Activated CD4-positive, alpha-beta memory T cell treated with anti-CD3 and anti-CD28 coated beads, Interleukin-2, amount 10 ng/mL, durations not matched to agents 7 days and 5 days (primary cell): ENCODE data around the gene TEC. TPM values are rescaled to one million over a fixed set of nuclear protein-coding genes. Genes with fewer than 3 reads are reported as not detected.

Experiments used
- CTCF ChIA-PET: fragments of 350-600 bp; sonication (Branson Sonifier 250); formaldehyde crosslinking; loops from one replicate; lab custom pipeline; 2021; ENCODE audit warnings: antibody characterized with exemption, inconsistent platforms; lab: Charles Lee
- POLR2A ChIA-PET: fragments of 350-600 bp; sonication (Branson Sonifier 250); formaldehyde crosslinking; loops from one replicate; lab custom pipeline; 2021; ENCODE audit warnings: antibody characterized with exemption; lab: Charles Lee
- DNase-seq: peaks from one replicate; pipeline ENCODE4 v3.0.0-alpha.2; 2020
- H3K27ac Mint-ChIP-seq: one replicate; pipeline ENCODE4 v1.8.0; 2021; ENCODE audit warnings: mild to moderate bottlenecking, mixed read lengths
- H3K27me3 Mint-ChIP-seq: one replicate; pipeline ENCODE4 v1.8.0; 2021; ENCODE audit warnings: mixed read lengths
- H3K36me3 Mint-ChIP-seq: one replicate; pipeline ENCODE4 v1.8.0; 2021; ENCODE audit warnings: low read depth, mixed read lengths
- H3K4me1 Mint-ChIP-seq: one replicate; pipeline ENCODE4 v1.8.0; 2021; ENCODE audit warnings: mixed read lengths
- H3K4me3 Mint-ChIP-seq: one replicate; pipeline ENCODE4 v1.8.0; 2021; ENCODE audit warnings: mild to moderate bottlenecking, mixed read lengths
- H3K9me3 Mint-ChIP-seq: one replicate; pipeline ENCODE4 v1.8.0; 2021; ENCODE audit warnings: mixed read lengths
- total RNA-seq, 2 experiments: library from RNA; stranded (reverse); gene quantifications; one replicate each; pipeline ENCODE4 v1.2.3, GENCODE V29; 2021

TEC gene
- total RNA-seq, 2 experiments from 2014 or later, result 0.60 to 0.80 TPM

DNA sequence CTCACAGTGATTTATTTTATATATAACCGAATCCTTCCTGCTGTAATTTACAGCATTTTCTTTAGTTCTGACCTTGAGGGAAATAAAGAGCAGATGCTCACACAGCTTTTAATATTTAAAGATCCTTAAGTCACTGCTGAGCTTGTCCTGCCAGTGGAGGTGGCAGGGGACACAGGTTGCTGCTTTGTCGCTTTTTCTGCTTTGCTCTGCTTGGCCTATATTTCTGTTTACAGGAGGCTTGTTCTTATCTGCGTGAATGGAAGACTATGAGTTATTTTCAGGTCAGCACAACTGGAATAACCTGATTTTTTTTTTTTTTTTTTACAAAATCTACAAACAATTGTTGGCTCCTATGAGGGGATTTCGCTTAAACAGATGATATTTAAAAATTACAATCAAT lies 137.9 kb downstream of the TEC start:
- CTCF ChIA-PET, result interaction anchor here (0.7 to 8.7 kb wide), 5 partner anchors 8 to 206 kb away, joined by 3 to 114 read pairs (median 4); no protein-coding TSS in a partner anchor
- DNase-seq, result no peak
- Mint-ChIP-seq H3K27me3 (no peaks in the 10 kb centered on the region), H3K9me3 (no peaks in the 10 kb centered on the region), H3K36me3 (peaks cover 24% of the 10 kb centered on the region), H3K4me1 (peaks cover 81% of the 10 kb centered on the region), H3K4me3 (peak overlapping the region; percentile 72), H3K27ac (peak overlapping the region; percentile 75)
- POLR2A ChIA-PET, result interaction anchor here (0.7 to 1.6 kb wide), 3 partner anchors 7 to 28 kb away, joined by 4 to 5 read pairs (median 5); no protein-coding TSS in a partner anchor

DNA sequence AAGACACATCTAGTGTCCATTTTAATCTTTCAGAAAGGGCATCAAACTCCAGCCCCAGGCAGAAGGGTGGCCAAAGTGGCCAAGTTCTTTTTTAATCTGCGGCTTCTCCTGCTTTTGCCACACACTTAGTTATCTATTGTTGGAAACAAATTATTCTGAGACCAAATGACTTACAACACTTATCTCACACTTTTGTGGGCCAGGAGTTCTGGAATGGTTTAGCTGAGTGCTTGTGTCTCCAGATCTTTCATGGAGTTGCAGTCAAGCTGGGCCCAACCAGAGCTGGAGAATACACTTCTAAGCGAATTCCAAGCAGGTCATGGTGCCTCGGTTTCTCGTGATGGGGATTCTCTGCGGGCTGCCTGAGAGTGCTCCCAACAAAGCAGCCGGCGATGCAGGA lies 139.5 kb downstream of the TEC start:
- no peak for DNase-seq

DNA sequence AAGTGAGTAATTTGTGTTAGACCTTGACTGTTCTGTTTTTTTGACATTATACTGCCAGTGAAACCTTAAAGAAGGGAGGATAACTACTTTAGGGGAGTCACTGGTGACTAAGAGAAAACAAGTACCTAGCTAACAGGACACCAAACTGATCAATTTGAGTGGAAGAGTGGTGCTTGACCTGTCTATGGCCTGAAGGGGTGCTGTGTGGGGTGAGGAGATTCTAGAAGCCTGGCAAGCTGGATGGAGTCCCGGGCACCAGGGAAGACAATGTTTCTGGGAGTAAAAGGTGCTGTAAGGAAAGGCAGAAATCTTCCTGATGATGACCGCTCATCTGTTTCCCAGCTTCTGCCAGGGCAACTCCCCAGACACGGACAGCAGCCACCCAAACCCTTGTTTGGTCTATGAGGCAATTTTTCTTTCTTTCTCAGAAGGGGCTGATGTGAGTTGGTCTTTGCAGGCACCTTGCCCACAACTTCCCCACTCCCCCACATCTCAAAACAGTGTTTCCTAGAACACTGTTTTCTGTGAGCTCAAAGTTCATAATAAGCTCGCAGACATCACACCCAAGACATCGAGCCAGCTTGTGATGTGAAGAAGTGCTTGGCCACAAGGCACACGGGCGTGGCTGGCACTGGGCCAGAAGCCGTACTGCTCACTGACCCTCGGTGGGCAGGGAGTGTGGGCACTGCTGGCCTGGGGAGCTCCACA lies 140.2 kb downstream of the TEC start:
- Mint-ChIP-seq H3K36me3 (peaks cover 27% of the 10 kb centered on the region), H3K9me3 (no peaks in the 10 kb centered on the region), H3K27me3 (no peaks in the 10 kb centered on the region), H3K4me3 (peak overlapping the region; percentile 61), H3K27ac (peak overlapping the region; percentile 91), H3K4me1 (peaks cover 81% of the 10 kb centered on the region)
- CTCF ChIA-PET, result interaction anchor here (0.8 to 8.7 kb wide), 5 partner anchors 11 to 82 kb away, joined by 3 to 114 read pairs (median 5); no protein-coding TSS in a partner anchor
- DNase-seq, result peak; percentile 43
- POLR2A ChIA-PET, result interaction anchor here (0.7 to 4.7 kb wide), 4 partner anchors 9 to 211 kb away, joined by 3 to 77 read pairs (median 3); no protein-coding TSS in a partner anchor

More for the DNA sequence above, 139.5 kb downstream of the TEC start:
- H3K4me3 Mint-ChIP-seq, result peak overlapping the region; percentile 61
- ChIA-PET POLR2A (interaction anchor here (1.4 to 4.7 kb wide), 2 partner anchors 8 to 26 kb away, joined by 3 to 77 read pairs; no protein-coding TSS in a partner anchor), CTCF (interaction anchor here (0.8 to 8.7 kb wide), 5 partner anchors 10 to 83 kb away, joined by 3 to 114 read pairs (median 5); no protein-coding TSS in a partner anchor)
- H3K27me3 Mint-ChIP-seq, result no peaks in the 10 kb centered on the region
- H3K9me3 Mint-ChIP-seq, result no peaks in the 10 kb centered on the region
- H3K27ac Mint-ChIP-seq, result peak overlapping the region; percentile 91
- peaks cover 27% of the 10 kb centered on the region for H3K36me3 Mint-ChIP-seq
- peaks cover 83% of the 10 kb centered on the region for H3K4me1 Mint-ChIP-seq

DNA sequence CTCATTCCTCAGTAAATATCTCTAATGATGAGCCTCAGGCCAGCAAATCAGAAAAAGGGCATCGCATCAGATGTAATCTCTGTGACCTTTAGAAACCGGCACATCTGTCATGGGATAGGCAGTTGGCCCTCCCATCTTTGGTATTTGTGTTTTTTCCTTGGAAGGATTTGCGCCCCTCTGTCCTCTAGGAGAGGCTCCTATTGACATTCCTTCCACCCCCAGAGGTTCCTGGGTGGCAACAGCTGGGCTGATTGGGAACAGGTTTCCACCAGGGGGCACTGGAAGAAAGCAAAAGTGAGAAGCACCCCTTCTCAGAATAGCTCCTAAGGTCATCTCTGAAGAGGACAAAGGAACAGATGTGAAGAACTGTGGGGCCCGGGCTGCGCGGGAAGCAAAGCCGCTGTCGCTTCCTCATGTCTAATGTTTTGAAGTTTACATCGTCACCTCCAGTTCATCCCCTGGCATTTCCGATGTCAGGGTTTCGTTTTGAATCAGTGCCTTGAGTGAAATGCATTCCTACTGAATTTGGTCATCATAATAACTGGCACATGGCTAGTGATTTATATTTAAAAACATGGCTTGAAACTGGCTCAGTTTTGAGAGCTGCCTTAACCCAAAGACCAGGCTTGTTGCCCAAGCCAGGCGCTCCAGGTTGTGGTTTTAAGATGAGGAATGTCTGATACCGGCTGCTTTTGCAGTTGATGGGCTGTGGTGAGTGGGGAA lies 141.8 kb downstream of the TEC start:
- H3K36me3 Mint-ChIP-seq, result peaks cover 32% of the 10 kb centered on the region
- H3K27ac Mint-ChIP-seq, result peak overlapping the region; percentile 78
- H3K4me3 Mint-ChIP-seq, result peak overlapping the region; percentile 50
- ChIA-PET POLR2A (interaction anchor here (1.0 to 4.7 kb wide), 4 partner anchors 10 to 24 kb away, joined by 3 to 77 read pairs (median 3); no protein-coding TSS in a partner anchor), CTCF (interaction anchor here (0.7 to 8.7 kb wide), 10 partner anchors 9 to 779 kb away, joined by 3 to 114 read pairs (median 4); partner anchors contain the start of gene OCIAD2)
- H3K4me1 Mint-ChIP-seq, result peaks cover 76% of the 10 kb centered on the region
- H3K9me3 Mint-ChIP-seq, result no peaks in the 10 kb centered on the region
- H3K27me3 Mint-ChIP-seq, result no peaks in the 10 kb centered on the region
- peak; percentile 83 for DNase-seq

GRCh38 chr4:48127231-48127630 lies 142.4 kb downstream of the TEC start:
- H3K4me1 Mint-ChIP-seq, result peaks cover 73% of the 10 kb centered on the region
- no peaks in the 10 kb centered on the region for H3K27me3 Mint-ChIP-seq
- CTCF ChIA-PET, result interaction anchor here (1.1 to 8.7 kb wide), 6 partner anchors 9 to 86 kb away, joined by 4 to 114 read pairs (median 4); no protein-coding TSS in a partner anchor
- peak overlapping the region; percentile 78 for H3K27ac Mint-ChIP-seq
- peak overlapping the region; percentile 50 for H3K4me3 Mint-ChIP-seq
- POLR2A ChIA-PET, result interaction anchor here (1.3 to 4.7 kb wide), 3 partner anchors 11 to 23 kb away, joined by 3 to 77 read pairs (median 3); no protein-coding TSS in a partner anchor
- no peak for DNase-seq
- H3K36me3 Mint-ChIP-seq, result peaks cover 32% of the 10 kb centered on the region
- H3K9me3 Mint-ChIP-seq, result no peaks in the 10 kb centered on the region

- DNase-seq, result no peak
- H3K27ac Mint-ChIP-seq, result no peak overlapping the region
- H3K27me3 Mint-ChIP-seq, result no peaks in the 10 kb centered on the region
- H3K9me3 Mint-ChIP-seq, result no peaks in the 10 kb centered on the region
- ChIA-PET POLR2A (interaction anchor here (4.7 kb wide), 1 partner anchor 11 kb away, joined by 77 read pairs; no protein-coding TSS in a partner anchor), CTCF (interaction anchor here (8.7 kb wide), 1 partner anchor 14 kb away, joined by 114 read pairs; no protein-coding TSS in a partner anchor)
- peaks cover 69% of the 10 kb centered on the region for H3K4me1 Mint-ChIP-seq
- peaks cover 28% of the 10 kb centered on the region for H3K36me3 Mint-ChIP-seq
- no peak overlapping the region for H3K4me3 Mint-ChIP-seq
Measured at GRCh38 chr4:48126621-48127020, 143.0 kb downstream of the TEC start.

- Mint-ChIP-seq H3K36me3 (peaks cover 24% of the 10 kb centered on the region), H3K4me1 (peaks cover 51% of the 10 kb centered on the region), H3K27ac (no peak overlapping the region), H3K27me3 (no peaks in the 10 kb centered on the region), H3K4me3 (no peak overlapping the region), H3K9me3 (no peaks in the 10 kb centered on the region)
- ChIA-PET POLR2A (interaction anchor here (1.2 kb wide), 1 partner anchor 14 kb away, joined by 7 read pairs; no protein-coding TSS in a partner anchor), CTCF (interaction anchor here (1.2 to 8.7 kb wide), 3 partner anchors 15 to 78 kb away, joined by 3 to 114 read pairs (median 5); no protein-coding TSS in a partner anchor)
- no peak for DNase-seq
Measured at GRCh38 chr4:48124870-48125269, 144.8 kb downstream of the TEC start.

- CTCF ChIA-PET, result interaction anchor here (1.7 kb wide), 1 partner anchor 23 kb away, joined by 4 read pairs; no protein-coding TSS in a partner anchor
- H3K4me1 Mint-ChIP-seq, result peaks cover 48% of the 10 kb centered on the region
- H3K4me3 Mint-ChIP-seq, result no peak overlapping the region
- no peaks in the 10 kb centered on the region for H3K27me3 Mint-ChIP-seq
- H3K9me3 Mint-ChIP-seq, result no peaks in the 10 kb centered on the region
- H3K27ac Mint-ChIP-seq, result no peak overlapping the region
- POLR2A ChIA-PET, result no interaction called here
- no peak for DNase-seq
- H3K36me3 Mint-ChIP-seq, result peaks cover 21% of the 10 kb centered on the region
Measured at GRCh38 chr4:48122756-48123155, 146.9 kb downstream of the TEC start.

- no peak for DNase-seq
- Mint-ChIP-seq H3K4me1 (peaks cover 38% of the 10 kb centered on the region), H3K27ac (no peak overlapping the region), H3K4me3 (no peak overlapping the region), H3K9me3 (no peaks in the 10 kb centered on the region), H3K27me3 (no peaks in the 10 kb centered on the region), H3K36me3 (peaks cover 19% of the 10 kb centered on the region)
- ChIA-PET CTCF (no interaction called here), POLR2A (no interaction called here)
Measured at GRCh38 chr4:48121180-48121579, 148.5 kb downstream of the TEC start.

DNA sequence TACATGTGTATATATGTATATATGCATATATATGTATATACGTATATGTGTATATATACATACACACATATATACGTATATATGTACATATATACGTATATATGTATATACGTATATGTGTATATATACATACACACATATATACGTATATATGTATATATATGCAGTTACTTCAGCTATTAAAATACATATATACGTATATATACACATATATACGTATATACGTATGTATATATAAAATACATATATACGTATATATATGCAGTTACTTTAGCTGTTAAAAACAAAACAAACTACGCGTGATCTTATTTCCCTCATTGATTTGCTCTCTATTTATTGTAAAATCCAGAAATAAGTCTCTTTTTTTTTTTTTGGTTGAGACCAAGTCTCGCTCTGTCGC lies 149.5 kb downstream of the TEC start:
- no peaks in the 10 kb centered on the region for H3K9me3 Mint-ChIP-seq
- no peak overlapping the region for H3K27ac Mint-ChIP-seq
- peaks cover 16% of the 10 kb centered on the region for H3K36me3 Mint-ChIP-seq
- H3K4me3 Mint-ChIP-seq, result no peak overlapping the region
- peaks cover 32% of the 10 kb centered on the region for H3K4me1 Mint-ChIP-seq
- POLR2A ChIA-PET, result no interaction called here
- DNase-seq, result no peak
- CTCF ChIA-PET, result interaction anchor here (0.6 to 1.0 kb wide), 2 partner anchors 11 to 19 kb away, joined by 3 read pairs; no protein-coding TSS in a partner anchor
- no peaks in the 10 kb centered on the region for H3K27me3 Mint-ChIP-seq

- no peak for DNase-seq
- Mint-ChIP-seq H3K4me1 (peaks cover 29% of the 10 kb centered on the region), H3K9me3 (no peaks in the 10 kb centered on the region), H3K36me3 (peaks cover 16% of the 10 kb centered on the region), H3K4me3 (no peak overlapping the region), H3K27ac (no peak overlapping the region), H3K27me3 (no peaks in the 10 kb centered on the region)
- ChIA-PET CTCF (interaction anchor here (0.6 to 1.6 kb wide), 2 partner anchors 11 to 20 kb away, joined by 3 to 5 read pairs; no protein-coding TSS in a partner anchor), POLR2A (no interaction called here)
Measured at GRCh38 chr4:48119646-48120045, 150.0 kb downstream of the TEC start.

GRCh38 chr4:48118081-48118480 lies 151.6 kb downstream of the TEC start:
- Mint-ChIP-seq H3K27me3 (no peaks in the 10 kb centered on the region), H3K4me1 (peaks cover 35% of the 10 kb centered on the region), H3K27ac (no peak overlapping the region), H3K4me3 (no peak overlapping the region), H3K36me3 (peaks cover 12% of the 10 kb centered on the region), H3K9me3 (no peaks in the 10 kb centered on the region)
- CTCF ChIA-PET, result interaction anchor here (1.5 to 1.6 kb wide), 2 partner anchors 9 to 10 kb away, joined by 4 to 5 read pairs; no protein-coding TSS in a partner anchor
- POLR2A ChIA-PET, result no interaction called here
- DNase-seq, result no peak
